Activated CD4-positive, alpha-beta T cell treated with anti-CD3 and anti-CD28 coated beads, Interleukin-2, amount 10 ng/mL, durations not matched to agents 7 days and 5 days (primary cell): ENCODE measurements around the gene MAP2K5. TPM values are rescaled to one million over a fixed set of nuclear protein-coding genes. Genes with fewer than 3 reads are reported as not detected.
A peak's percentile ranks its signal among the peaks of the same experiment; 100 is the strongest.

Source experiments
- CTCF ChIA-PET: fragments of 350-600 bp; sonication (Branson Sonifier 250); formaldehyde crosslinking; loops from one replicate; lab custom pipeline; 2021; ENCODE audit warnings: antibody characterized with exemption; lab: Charles Lee
- POLR2A ChIA-PET: fragments of 350-600 bp; sonication (Branson Sonifier 250); formaldehyde crosslinking; loops from one replicate; lab custom pipeline; 2021; ENCODE audit warnings: antibody characterized with exemption; lab: Charles Lee
- DNase-seq: peaks from one replicate; pipeline ENCODE4 v3.0.0-alpha.2; 2020
- H3K27ac Mint-ChIP-seq: one replicate; pipeline ENCODE4 v1.8.0; 2021; ENCODE audit warnings: mild to moderate bottlenecking, moderate library complexity, mixed read lengths
- H3K27me3 Mint-ChIP-seq: one replicate; pipeline ENCODE4 v1.8.0; 2021; ENCODE audit warnings: mixed read lengths
- H3K36me3 Mint-ChIP-seq: one replicate; pipeline ENCODE4 v1.8.0; 2021; ENCODE audit warnings: low read depth, mixed read lengths
- H3K4me1 Mint-ChIP-seq: one replicate; pipeline ENCODE4 v1.8.0; 2021; ENCODE audit warnings: mixed read lengths
- H3K4me3 Mint-ChIP-seq: one replicate; pipeline ENCODE4 v1.8.0; 2021; ENCODE audit warnings: mild to moderate bottlenecking, moderate library complexity, mixed read lengths
- H3K9me3 Mint-ChIP-seq: one replicate; pipeline ENCODE4 v1.8.0; 2021; ENCODE audit warnings: mixed read lengths
- total RNA-seq, 2 experiments: library from RNA; stranded (reverse); gene quantifications; one replicate each; pipeline ENCODE4 v1.2.3, GENCODE V29; 2021

The MAP2K5 gene
- total RNA-seq, 2 experiments from 2014 or later: 25.9 to 26.3 TPM

DNA sequence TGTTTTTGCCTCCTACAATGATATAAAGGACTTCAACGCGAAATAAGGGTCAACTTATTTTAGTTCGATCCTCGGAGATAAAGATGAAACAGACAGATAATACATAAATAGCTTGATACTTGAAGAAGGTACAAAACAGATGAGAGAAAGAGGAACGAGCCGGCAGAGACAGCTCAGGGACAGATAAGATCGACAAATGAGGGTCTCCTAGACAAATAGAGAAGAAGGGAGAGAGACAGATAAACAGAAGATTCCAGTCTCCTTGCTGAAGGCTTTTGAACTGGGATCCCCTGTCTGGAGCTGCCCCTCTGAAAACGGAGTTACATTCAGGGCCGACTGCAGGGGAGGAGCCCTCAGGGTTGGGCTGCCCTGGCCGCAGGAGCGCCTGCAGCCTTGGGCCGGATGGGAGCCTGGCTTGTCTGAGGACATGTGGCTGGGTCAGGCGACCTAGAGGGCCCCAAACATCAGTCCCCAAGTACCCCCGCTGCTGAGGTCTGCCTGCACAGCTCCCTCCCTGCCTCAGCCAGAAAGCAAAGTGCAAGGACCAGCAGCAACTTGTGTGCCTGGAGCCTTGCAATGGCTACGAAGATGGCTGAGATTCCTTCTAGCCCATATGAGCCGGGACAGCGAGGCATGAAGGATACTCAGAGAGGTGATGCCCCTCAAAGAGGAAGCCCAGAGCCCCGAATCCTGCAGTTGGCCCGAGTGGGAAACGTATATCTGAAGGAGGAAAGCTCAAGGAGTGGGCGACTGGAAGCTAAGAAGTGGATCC, 281.9 kb downstream of the MAP2K5 start:
- ChIA-PET CTCF (no interaction called here), POLR2A (no interaction called here)
- H3K27me3 Mint-ChIP-seq: peaks cover 75% of the 10 kb centered on the region
- peak overlapping the region; percentile 81 for H3K27ac Mint-ChIP-seq
- H3K36me3 Mint-ChIP-seq: peaks cover 12% of the 10 kb centered on the region
- DNase-seq: no peak
- H3K4me1 Mint-ChIP-seq: peaks cover 39% of the 10 kb centered on the region
- H3K9me3 Mint-ChIP-seq: no peaks in the 10 kb centered on the region
- peak overlapping the region; percentile 62 for H3K4me3 Mint-ChIP-seq

DNA sequence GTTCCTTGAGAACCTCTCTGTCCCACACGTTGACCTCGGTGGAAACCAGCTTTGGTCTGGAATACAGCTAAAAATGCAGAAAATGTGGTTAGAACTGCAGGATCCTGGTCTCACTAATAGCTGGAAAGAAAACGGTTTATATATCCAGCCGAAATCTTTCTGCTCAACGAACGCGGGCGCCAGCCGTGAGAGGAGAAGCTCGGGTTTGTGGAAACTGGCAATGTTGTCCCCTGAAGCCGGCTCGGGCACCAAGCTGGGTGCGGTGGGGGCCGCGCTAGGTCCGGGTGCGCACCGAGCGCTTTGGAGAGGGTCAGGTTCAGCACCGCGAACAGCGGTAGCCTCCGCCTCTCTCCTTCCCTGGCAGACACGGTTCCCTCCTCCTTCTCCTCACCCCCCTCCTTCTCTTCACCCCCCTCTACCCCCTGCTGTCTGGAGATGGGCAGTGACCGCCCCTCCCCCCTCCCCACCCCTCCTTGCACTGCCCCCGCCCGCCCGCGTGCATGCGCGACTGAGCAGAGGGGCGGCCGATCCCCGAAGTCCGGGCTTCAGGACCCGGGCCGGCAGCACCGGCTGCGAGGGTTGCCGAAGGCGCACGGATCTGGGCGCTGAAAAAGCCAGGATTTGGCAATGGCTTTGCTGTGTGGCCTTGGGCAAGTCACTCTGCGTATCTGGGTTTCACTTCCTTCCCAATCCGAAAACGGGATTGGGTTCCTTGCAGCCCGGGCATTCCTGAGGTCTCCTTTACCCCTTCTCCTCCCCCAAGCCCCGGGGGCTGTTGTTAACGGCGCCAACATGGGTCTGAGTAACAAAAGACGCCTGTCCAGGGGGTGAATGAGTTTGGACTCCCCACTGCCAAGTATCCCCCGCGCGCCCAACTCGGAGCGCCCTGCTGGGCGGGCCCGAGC, 282.7 kb downstream of the MAP2K5 start, which contains the start of gene SKOR1:
Gene SKOR1, plus strand, starts transcription at position 534 of the 905 bp plus-strand sequence. Its CDS starts 94 bp downstream, at position 628.
- CTCF ChIA-PET: interaction anchor here (1.1 kb wide), 1 partner anchor 370 kb away, joined by 3 read pairs; no protein-coding TSS in a partner anchor
- Mint-ChIP-seq H3K9me3 (no peaks in the 10 kb centered on the region), H3K27ac (peak within 1 kb of the TSS; percentile 74), H3K36me3 (peaks cover 12% of the 10 kb centered on the region), H3K27me3 (peaks cover 72% of the 10 kb centered on the region), H3K4me3 (peak within 1 kb of the TSS; percentile 56), H3K4me1 (peaks cover 40% of the 10 kb centered on the region)
- POLR2A ChIA-PET: no interaction called here
- no peak for DNase-seq

DNA sequence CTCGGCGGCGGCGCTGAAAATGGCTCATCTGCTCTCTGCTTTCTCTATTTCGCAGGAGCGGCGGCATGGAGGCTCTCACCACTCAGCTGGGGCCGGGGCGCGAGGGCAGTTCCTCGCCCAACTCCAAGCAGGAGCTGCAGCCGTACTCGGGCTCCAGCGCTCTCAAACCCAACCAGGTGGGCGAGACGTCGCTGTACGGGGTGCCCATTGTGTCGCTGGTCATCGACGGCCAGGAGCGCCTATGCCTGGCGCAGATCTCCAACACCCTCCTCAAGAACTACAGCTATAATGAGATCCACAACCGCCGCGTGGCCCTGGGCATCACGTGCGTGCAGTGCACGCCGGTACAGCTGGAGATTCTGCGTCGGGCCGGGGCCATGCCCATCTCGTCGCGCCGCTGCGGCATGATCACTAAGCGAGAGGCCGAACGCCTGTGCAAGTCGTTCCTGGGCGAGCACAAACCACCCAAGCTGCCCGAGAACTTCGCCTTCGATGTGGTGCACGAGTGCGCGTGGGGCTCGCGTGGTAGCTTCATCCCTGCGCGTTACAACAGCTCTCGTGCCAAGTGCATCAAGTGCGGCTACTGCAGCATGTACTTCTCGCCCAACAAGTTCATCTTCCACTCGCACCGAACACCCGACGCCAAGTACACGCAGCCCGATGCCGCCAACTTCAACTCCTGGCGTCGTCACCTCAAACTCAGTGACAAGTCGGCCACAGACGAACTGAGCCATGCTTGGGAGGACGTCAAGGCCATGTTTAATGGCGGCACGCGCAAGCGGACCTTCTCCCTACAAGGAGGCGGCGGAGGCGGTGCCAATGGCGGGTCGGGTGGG, 283.6 kb downstream of the MAP2K5 start:
- no peak for DNase-seq

GRCh38 chr15:67826717-67827561, 284.4 kb downstream of the MAP2K5 start:
- H3K27me3 Mint-ChIP-seq: peaks cover 72% of the 10 kb centered on the region
- no peaks in the 10 kb centered on the region for H3K9me3 Mint-ChIP-seq
- no peak overlapping the region for H3K4me3 Mint-ChIP-seq
- CTCF ChIA-PET: no interaction called here
- H3K4me1 Mint-ChIP-seq: peaks cover 34% of the 10 kb centered on the region
- peaks cover 11% of the 10 kb centered on the region for H3K36me3 Mint-ChIP-seq
- POLR2A ChIA-PET: interaction anchor here (0.6 kb wide), 1 partner anchor 232 kb away, joined by 4 read pairs; no protein-coding TSS in a partner anchor
- H3K27ac Mint-ChIP-seq: no peak overlapping the region
- DNase-seq: no peak

More for the DNA sequence above, 283.6 kb downstream of the MAP2K5 start:
- peak overlapping the region; percentile 74 for H3K27ac Mint-ChIP-seq
- H3K4me3 Mint-ChIP-seq: peak overlapping the region; percentile 56
- ChIA-PET CTCF (interaction anchor here (0.5 to 1.1 kb wide), 3 partner anchors 288 to 488 kb away, joined by 3 read pairs; no protein-coding TSS in a partner anchor), POLR2A (interaction anchor here (0.6 kb wide), 1 partner anchor 233 kb away, joined by 4 read pairs; no protein-coding TSS in a partner anchor)
- H3K27me3 Mint-ChIP-seq: peaks cover 73% of the 10 kb centered on the region
- H3K9me3 Mint-ChIP-seq: no peaks in the 10 kb centered on the region
- peaks cover 40% of the 10 kb centered on the region for H3K4me1 Mint-ChIP-seq
- H3K36me3 Mint-ChIP-seq: peaks cover 12% of the 10 kb centered on the region

DNA sequence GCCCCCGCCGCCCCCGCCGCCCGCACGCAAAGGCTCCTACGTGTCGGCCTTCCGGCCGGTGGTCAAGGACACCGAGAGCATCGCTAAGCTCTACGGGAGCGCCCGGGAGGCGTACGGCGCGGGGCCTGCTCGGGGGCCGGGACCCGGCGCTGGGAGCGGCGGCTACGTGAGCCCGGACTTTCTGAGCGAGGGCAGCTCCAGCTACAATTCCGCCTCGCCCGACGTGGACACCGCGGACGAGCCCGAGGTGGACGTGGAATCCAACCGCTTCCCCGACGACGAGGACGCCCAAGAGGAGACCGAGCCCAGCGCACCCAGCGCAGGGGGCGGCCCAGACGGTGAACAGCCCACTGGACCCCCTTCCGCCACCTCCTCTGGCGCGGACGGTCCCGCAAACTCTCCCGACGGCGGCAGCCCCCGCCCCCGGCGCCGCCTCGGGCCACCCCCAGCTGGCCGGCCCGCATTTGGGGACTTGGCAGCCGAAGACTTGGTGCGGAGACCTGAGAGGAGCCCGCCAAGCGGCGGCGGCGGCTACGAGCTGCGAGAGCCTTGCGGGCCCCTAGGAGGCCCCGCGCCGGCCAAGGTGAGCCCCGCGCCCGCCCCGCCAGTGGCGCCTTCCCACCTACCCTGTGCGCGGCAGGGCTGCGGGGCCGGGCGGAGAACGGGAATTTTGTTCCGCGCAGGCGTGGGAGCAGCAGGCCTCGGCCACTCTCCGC, 285.2 kb downstream of the MAP2K5 start:
- peak overlapping the region; percentile 57 for H3K27ac Mint-ChIP-seq
- peaks cover 27% of the 10 kb centered on the region for H3K4me1 Mint-ChIP-seq
- POLR2A ChIA-PET: no interaction called here
- H3K36me3 Mint-ChIP-seq: peaks cover 7% of the 10 kb centered on the region
- no peaks in the 10 kb centered on the region for H3K9me3 Mint-ChIP-seq
- H3K27me3 Mint-ChIP-seq: peaks cover 70% of the 10 kb centered on the region
- no peak for DNase-seq
- CTCF ChIA-PET: no interaction called here
- no peak overlapping the region for H3K4me3 Mint-ChIP-seq

DNA sequence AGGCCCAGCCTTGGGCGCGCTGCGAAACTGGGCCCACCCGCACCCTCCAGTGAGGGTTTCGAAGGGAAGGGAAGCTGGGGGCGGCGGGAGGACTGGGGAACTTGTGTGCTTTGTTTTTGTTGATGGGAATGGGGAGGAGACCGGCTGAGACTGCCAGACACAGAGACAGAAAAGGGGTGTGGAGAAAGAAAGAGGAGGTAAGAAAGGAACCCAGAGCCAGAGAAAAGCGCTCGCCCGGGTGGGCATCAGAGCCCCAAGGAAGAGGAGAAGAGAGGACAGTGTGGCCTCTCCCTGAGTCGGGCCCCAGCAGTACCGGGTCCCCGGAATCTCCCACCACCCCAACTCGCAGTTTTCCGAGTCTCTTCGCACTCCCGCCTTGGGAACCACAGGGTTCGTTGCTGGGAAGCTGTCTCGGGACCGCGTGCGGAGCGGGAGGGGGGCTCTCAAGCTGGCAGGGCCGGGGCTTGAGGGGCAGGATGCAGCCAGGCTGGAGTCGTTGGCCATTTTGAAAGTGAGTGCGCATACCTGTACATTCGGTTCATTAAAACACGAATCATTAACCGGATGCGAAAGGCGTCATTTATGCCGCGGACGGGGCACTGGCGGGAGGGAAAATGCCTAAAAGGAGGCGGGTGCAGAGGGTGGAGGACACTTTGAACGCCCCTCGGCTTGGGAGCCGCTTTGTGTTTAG, 285.9 kb downstream of the MAP2K5 start:
- Mint-ChIP-seq H3K27me3 (peaks cover 75% of the 10 kb centered on the region), H3K9me3 (no peaks in the 10 kb centered on the region), H3K36me3 (peaks cover 7% of the 10 kb centered on the region), H3K27ac (peak overlapping the region; percentile 57), H3K4me1 (peaks cover 33% of the 10 kb centered on the region), H3K4me3 (peak overlapping the region; percentile 51)
- CTCF ChIA-PET: no interaction called here
- DNase-seq: no peak
- POLR2A ChIA-PET: no interaction called here

DNA sequence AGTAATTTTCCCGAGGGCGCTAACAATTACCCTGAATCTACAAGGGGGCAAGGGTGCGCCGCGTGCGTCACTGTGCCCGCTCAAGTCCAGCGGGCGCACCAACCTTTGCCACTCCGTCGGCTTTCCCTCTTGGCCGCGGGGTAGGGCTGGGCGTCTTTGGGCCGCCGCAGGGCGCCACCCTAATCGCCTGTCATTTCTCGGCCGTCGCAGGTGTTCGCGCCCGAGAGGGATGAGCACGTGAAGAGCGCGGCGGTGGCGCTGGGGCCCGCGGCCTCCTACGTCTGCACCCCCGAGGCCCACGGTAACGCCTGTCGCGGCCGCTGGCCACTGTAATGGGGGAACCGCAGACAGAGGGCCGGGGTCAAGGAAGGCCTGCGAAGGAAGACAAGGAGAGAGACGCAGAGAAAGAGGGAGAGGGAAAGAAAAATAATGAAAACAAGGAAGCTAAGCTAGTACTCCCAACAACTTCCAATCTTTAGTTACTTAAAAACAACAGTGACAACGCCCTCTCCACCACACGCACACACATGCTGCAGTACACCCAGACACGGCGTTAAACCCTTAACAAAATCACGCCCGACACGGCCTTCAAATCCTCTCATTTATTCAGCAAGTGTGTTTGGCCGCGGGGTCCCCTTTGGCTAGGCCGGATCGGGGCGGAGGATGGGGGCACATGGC, 286.6 kb downstream of the MAP2K5 start:
- Mint-ChIP-seq H3K36me3 (peaks cover 5% of the 10 kb centered on the region), H3K4me3 (peak overlapping the region; percentile 5), H3K9me3 (no peaks in the 10 kb centered on the region), H3K27me3 (peaks cover 75% of the 10 kb centered on the region), H3K27ac (peak overlapping the region; percentile 71), H3K4me1 (peaks cover 33% of the 10 kb centered on the region)
- ChIA-PET CTCF (no interaction called here), POLR2A (no interaction called here)
- no peak for DNase-seq

GRCh38 chr15:67829647-67830504, 287.4 kb downstream of the MAP2K5 start:
- Mint-ChIP-seq H3K36me3 (peaks cover 5% of the 10 kb centered on the region), H3K4me3 (no peak overlapping the region), H3K4me1 (peaks cover 35% of the 10 kb centered on the region), H3K9me3 (no peaks in the 10 kb centered on the region), H3K27me3 (peaks cover 75% of the 10 kb centered on the region), H3K27ac (peak overlapping the region; percentile 71)
- POLR2A ChIA-PET: no interaction called here
- CTCF ChIA-PET: interaction anchor here (0.6 kb wide), 1 partner anchor 394 kb away, joined by 3 read pairs; no protein-coding TSS in a partner anchor
- no peak for DNase-seq

- H3K36me3 Mint-ChIP-seq: peaks cover 5% of the 10 kb centered on the region
- peaks cover 77% of the 10 kb centered on the region for H3K27me3 Mint-ChIP-seq
- ChIA-PET CTCF (no interaction called here), POLR2A (no interaction called here)
- H3K4me3 Mint-ChIP-seq: no peak overlapping the region
- DNase-seq: no peak
- peaks cover 41% of the 10 kb centered on the region for H3K4me1 Mint-ChIP-seq
- H3K27ac Mint-ChIP-seq: no peak overlapping the region
- no peaks in the 10 kb centered on the region for H3K9me3 Mint-ChIP-seq
Observed at GRCh38 chr15:67831363-67831762, 288.9 kb downstream of the MAP2K5 start.
